HUDEP-2 (cell line): Measurements from ENCODE around the gene MICALL1.

Experiments used
- DNase-seq, 76 experiments: peaks; one replicate each; lab custom pipeline; 2025; ENCODE audit not compliant: unreplicated experiment in 76 of 76; lab: John Stamatoyannopoulos, UW

MICALL1 gene, protein sequence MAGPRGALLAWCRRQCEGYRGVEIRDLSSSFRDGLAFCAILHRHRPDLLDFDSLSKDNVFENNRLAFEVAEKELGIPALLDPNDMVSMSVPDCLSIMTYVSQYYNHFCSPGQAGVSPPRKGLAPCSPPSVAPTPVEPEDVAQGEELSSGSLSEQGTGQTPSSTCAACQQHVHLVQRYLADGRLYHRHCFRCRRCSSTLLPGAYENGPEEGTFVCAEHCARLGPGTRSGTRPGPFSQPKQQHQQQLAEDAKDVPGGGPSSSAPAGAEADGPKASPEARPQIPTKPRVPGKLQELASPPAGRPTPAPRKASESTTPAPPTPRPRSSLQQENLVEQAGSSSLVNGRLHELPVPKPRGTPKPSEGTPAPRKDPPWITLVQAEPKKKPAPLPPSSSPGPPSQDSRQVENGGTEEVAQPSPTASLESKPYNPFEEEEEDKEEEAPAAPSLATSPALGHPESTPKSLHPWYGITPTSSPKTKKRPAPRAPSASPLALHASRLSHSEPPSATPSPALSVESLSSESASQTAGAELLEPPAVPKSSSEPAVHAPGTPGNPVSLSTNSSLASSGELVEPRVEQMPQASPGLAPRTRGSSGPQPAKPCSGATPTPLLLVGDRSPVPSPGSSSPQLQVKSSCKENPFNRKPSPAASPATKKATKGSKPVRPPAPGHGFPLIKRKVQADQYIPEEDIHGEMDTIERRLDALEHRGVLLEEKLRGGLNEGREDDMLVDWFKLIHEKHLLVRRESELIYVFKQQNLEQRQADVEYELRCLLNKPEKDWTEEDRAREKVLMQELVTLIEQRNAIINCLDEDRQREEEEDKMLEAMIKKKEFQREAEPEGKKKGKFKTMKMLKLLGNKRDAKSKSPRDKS

DNA sequence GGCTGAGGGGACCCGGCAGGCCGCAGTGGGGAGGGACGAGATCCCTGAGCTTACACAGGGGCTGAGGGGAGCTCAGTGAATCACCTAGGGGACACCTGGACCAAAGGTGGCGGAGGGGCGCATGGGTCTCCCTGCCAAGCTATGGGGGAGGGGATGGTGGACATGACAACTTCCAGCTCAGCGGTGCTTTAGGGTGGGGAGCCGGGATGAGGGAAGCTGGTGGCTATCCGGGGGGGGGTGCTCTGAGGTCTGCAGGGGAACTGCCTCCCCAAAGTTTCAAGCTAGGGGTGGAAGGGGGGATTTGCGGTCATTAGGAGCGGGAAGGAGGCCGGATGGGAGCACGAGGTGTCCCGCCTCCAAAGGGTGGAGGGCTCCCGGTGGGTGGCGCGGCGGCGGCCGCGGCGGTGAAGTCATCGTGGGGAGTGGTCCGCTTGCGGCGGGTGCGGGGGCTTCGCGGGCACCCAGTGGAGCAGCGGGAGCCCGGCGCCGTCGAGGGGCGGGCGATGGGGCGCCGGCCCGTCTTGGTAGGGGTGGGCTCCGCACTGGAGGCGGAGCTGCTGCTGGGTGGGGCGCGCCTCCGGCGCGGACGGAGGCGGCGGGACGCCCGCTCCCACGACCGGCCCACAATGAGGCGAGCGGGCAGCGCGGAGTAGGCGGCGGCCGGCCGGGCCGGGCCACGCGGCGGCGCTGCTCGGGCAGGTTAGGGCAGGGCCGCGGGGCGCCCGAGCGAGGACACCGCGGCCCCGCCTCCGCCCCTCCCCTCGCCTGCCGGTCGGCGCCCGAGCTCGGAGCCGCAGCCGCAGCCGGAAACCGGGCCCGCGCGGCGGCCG is at the start of gene MICALL1:
Gene MICALL1 (plus strand): TSS at position 764 of the 830 bp plus-strand sequence. CDS start 126 bp downstream, outside the sequence.
- peak in 44 of 76 experiments; percentile 12 to 67 (median 40) for DNase-seq

DNA sequence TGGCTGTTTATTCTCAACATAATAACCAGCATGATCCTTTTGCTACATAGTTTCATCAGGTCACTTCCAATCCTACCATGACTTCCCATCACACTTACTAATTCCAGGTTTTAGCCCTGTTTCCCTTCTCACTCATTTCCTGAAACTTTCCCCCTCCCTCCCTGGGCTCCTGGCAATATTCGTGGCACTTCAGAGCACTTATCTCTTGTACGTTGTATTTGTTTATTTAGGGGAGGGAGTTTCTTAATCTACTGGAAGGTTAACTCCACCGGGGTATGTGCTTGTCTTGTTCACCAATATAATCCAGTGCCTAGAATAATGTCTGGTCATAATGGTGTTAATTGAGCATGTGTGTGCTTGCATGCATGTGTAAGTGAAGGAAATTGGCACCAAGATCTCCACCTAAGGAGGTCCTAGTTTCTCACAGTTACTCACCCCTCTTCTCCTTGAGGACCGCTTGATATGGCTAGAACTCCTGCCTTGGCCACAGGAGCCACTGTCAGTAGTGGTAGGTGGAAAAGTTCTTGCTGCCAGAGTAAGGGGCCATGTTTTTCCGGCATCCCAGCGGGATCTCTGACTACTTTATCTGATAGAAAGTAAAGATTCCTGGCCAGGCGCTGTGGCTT is 45.2 kb upstream of the MICALL1 start:
- no peak for DNase-seq

DNA sequence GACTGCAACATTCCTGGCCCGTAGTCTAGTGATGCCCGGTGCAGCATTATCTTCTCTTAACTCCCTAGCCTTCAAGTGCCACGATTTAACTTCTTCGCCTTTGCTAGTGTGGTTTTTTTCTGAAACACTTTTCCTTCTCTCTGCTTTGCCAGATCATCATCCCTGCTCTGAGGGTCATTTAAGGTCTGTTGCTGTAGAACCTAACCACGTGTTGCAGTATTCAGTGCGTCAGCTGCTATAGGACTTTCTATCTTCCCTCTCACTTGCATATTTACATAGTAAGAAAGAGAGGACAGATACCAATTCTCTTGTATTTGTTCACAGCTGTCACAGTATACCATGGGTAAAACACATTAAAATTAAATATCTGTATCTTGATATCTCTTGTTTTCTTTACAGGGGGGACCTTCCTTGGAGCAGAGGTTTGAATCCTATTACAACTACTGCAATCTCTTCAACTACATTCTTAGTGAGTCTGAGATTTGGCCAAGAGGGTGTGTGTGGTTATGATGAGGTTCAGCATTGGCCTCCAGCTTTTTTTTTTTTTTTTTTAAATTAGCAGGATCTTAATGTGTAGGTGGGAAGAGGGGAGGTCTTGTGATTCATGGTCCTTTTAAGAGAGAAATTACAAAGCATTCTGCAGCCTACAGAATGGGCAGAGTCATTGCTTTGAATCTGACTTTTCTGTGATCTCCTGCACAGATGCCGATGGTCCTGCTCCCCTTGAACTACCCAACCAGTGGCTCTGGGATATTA is 43.3 kb upstream of the MICALL1 start:
- no peak for DNase-seq

DNA sequence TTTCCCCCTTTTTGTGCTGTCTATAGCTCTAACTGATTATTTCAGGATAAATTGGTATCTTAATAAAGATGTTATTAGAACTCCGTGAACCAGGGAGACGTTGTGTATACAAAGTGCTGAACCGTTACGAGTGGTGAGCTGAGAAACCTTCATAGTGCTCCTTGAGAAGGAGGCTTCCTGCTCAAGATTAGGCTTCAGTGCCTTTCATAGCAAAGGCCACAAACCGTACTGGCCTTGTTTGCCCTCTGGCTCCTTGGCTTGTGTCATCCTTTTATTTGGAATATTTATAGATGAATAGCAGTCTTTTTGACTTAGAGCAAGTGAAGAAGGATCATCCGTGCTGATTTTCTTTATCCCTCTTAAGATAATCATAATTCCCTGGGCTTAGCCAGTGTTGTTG is 40.6 kb upstream of the MICALL1 start:
- no peak for DNase-seq

DNA sequence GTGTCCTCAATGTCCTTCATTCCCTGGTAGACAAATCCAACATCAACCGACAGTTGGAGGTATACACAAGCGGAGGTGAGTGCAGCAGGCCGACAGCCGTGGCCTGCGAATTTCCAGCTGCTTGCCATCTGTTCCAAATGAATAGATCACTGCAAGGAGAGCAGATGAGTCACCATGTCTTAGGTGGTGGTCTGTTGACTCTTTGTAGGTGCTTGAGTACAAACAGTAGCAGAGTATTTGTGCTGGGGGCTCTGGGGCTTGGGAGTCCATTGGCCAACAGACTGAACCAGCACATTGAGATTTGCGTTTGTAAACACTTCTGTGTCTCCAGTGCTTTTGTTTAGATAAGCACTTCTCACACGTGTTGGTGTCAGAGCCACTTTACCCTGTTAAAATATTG is 35.8 kb upstream of the MICALL1 start:
- DNase-seq: no peak

DNA sequence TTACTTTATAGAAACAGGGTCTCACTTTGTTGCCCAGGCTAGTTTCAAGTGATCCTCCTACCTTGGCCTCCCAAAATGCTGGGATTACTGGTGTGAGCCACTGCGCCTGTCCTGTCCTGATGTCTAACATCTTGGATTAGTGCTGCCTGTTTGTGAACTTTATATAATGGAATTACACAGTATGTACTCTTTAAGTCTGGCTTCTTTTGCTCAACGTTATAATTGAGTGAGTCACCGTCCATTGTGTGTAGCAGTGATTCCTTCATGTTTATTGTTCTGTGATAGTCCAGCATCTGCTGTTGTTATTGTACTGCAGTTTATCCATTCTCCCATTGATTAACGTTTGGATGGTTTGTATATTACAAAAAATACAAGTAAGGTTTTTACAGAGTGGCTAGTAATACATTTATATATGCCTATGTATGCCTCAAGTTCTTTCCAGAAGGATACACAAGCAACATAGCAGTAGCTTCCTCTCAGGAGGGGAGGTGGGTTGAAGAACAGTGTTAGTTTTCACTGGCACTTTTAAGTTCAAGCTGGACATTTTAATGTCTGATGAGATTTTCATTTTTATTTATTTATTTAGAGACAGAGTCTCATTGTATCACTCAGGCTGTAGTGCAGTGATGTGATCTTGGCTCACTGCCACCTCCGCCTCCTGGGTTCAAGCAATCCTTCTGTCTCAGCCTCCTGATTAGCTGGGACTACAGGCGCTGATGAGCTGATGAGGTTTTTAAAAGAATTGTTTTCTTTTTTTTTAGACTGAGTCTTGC is 25.2 kb upstream of the MICALL1 start:
- no peak for DNase-seq

DNA sequence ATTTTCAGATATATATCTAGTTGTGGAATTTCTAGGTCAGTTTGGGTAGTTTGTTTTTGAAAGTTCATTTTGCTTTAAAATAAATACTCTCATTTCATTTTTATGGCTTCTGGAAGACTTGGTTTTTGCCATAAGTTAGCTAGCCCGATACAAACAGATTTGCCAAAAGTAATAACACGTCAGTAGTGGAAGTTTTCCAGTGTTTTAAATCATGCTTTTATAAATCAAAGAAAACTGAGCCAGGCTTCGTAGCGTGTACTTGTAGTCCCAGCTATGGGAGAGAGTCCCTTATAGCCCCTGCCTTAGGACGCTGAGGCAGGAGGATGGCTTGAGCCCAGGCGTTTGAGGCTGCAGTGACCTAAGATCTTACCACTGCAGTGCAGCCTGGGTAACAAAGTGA is 21.7 kb upstream of the MICALL1 start:
- DNase-seq: no peak

DNA sequence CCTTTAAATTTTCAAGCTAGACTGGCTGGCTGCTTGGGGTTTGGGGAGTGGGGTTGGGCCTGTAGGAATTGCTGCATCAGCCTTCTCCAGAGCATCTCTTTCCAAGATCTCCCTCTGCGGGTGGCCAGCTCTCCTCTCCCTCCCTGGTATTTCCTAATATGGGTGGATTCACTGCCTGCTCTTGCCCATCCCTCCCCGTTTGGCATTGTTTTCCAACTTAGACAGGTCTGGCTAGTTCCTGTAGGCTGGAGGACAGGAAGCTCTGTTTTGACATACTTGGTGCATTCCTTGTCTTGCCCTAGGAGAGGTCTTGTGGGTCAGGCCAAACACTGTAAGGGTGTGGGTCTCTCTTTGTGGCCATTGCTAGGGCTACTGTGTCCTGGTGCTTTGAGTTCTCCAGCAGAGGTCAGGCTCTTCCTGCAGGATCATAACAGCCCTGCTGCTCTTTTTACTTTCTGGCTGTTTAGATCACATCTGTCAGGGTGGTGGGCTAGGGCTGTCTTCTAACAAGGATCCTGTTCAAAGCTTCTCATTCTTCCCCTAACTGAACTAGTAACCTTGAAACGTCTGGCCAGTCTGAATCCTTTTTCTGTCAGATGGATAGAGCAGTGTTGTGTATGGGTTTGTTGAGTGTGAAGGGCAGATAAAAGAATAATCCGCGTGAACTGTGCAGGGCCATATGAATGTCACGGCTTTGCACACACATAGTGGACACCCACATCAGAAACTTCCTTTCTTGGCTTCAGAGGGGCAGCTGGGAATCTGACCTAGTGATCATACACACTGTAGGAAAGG is 18.3 kb upstream of the MICALL1 start:
- no peak for DNase-seq

DNA sequence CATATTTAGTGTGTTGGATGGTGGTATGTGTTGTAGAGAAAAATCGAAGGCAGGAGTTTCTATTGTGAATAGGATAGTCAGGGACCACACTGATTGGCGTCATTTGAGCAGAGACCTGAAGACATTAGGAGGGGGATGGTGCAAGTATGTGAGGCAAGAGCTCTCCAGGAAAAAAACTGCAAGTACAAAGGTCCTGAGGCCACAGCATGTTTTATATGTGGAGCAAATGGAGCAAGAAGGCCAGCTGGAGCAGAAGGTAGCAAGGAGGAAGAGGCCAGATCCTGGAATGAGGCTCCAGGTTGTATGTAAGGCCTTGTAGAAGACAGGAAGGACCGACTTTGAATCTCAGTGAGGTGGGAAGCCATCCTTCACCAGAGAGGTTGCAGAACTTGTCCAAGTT is 14.2 kb upstream of the MICALL1 start:
- DNase-seq: no peak

DNA sequence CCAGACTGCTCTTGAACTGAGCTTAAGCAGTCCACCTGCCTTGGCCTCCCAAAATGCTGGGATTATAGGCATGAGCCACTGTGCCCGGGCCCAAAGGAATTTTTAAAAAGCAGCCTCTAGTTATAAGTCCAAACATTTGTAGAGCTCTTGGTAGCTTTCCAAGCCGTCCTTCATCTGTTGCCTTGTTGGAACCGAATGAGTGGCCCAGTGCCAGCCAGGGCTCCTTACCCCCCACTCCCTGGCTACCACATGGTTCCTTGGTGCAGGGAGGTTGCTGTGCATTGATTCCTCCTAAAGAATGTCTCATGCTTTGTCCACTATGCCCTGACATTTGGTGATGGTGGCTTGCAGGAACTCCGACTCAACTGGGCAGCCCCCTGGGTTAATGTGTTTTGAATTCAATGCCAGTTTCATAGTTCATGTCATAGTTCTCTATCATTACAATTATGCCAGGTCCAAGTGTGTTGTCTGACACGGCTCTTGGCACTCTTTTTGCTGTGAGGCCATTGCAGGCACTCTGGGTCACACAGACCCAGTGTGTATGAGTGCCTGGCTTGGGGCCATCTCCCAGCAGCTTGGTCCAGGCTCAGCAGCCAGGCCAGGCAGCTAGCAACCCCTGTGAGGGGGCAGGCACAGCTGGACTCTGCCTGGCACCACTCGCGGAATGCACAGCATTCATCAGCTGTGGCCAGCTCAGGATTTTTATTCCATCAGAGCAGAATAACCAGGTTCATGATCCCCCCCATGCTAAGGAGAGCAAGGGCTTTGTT is 13.3 kb upstream of the MICALL1 start:
- no peak for DNase-seq

DNA sequence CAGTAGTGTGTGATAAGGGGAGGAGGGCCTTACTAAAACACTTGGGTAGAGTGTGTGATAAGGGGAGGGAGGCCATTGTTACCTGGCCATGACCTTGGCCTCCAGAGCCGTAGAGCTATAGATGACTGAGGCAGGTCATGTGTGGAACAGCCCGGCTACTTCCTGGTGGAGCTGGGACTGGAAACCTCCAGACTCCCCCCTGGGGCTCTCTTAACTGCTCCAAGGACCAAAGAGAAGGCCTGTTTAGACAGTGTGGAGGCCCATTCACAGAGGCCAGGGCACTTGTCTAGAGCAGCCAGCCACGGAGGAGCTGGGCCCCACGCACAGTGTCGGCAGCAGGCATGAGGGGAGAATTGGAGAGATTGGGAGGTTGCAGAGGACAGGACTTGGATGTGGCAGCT is 12.5 kb upstream of the MICALL1 start:
- no peak for DNase-seq

DNA sequence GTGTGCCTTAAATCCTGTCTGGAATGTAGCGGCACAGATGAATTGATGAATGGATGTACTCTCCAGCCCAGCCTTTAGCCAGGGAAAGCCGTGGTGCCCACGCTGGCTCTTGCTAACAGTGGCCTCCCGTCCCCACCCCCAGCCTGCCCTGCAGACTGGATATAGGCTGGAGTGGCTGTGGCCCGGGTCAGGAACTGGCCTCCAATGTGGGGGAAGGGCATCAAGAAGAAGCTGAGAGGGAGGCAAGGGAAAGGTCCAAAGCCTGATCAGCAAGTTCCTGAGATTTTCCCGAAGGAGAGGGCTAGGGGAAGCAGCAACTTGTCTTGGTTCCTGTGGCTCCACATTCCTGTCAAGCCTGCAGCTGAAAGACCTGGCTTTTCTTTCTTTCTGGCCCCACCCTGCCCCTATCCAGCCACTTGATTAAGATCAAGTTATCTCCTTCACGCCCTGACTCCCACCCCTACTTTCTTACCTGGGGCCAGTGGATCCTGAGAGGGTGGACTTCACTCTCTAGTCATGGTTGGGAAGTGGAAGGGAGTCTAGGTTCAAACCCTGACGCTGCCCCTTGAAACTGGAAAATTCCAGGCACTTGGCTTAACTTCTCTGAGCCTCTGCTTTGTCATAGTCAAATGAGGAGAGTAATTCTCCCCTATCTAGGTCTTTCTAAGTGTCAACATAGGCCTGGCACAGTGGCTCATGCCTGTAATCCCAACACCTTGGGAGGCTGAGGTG is 11.0 kb upstream of the MICALL1 start:
- DNase-seq: no peak

DNA sequence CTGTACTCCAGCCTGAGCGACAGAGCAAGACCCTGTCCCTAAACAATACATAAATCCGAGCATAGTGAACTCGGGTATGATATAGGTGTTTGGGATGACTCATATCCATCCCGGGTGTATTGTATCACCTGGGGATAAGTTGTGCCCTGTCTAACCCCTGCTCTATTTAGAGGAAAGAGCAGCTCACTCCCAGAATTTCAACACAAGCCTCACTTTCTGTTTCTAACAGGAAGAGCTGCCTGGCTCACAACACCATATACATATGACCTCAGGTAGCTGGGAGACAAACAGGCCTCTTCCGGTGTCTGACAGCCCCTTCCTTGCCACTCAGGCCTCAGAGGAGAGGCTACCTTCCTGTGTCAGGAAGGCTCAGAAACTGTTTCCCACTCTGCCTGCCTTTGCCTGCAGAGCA is 9.9 kb upstream of the MICALL1 start:
- DNase-seq: no peak

DNA sequence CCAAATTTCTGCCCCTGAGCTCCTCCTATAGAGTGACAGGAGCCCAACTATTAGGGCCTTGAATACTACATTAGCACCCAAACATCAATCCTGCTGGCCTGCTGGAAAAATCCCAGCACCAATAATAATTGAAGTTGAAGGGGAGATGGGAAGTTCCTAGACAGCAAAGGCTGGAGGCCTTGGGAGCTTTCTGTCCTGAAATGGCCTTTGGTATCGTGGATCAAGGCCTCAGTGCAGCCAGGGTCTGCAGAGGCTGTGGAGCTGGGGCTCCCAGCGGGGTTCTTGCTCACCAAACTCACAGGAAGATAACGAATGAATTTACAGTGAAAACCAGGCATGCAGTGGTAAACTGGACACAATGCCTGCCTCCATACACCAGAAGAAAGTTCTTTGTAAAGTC is 9.2 kb upstream of the MICALL1 start:
- DNase-seq: no peak

DNA sequence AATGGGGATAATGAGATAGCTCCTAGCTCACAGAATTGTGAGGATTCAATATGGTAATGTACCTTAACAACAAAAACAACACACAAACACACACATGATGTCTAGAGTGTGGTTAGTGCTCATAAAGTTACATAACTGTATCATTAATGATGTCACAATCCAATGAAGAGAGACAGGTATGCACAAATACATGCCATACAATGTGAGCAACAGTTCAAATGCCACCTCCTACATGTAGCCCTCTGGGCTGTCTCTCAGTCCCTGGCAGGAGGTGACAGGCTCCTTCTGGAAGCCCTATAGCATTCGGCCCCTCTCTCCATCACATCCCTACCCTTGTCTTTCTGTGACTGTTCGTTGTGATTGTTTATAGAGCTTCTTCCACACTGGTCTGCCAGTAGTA is 8.3 kb upstream of the MICALL1 start:
- DNase-seq: no peak

DNA sequence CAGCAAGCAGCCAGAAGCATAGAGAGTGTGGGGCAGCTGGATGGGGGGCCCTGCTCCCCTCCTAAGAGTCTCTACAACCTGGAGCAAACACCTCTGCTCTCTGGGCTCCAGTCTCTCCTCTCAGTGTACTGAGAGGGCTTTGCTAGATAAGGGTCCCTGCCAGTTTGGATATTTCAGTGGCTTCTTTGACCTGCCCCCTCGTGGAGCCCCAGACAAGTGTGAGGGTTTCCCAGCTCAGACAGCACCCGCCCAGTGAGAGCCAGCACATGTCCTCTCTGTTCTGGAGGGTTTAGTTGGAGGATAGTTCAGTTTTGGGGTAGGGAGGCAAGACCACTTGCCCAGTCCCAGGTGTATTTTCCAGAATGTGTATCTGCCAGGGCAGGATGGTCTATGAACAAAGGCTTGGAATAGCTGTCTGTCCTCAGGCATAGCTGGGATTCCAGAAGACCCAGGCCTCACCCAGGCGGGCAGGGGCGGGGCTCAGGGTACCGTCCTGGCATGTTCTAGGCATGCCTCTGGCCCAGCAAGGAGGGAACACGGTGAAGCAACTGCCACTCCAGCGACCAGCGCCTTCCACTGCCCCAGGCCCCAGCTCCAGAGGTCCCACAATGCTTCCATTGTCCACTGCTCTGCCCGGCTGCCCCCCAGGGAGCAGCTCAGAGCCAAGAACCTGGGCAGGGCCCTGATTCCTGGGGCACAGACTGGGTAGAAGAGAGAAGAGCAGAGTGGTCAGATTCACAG is 7.5 kb upstream of the MICALL1 start:
- peak in 5 of 76 experiments; percentile 3 to 23 (median 17) for DNase-seq
